ENCODE results near the gene STRN3.
"Not testable (repeated sequence)": the region's sequence is repeated elsewhere in the genome, so short reads cannot be mapped to it uniquely, and the experiment has no call there.

Gene STRN3

DNA sequence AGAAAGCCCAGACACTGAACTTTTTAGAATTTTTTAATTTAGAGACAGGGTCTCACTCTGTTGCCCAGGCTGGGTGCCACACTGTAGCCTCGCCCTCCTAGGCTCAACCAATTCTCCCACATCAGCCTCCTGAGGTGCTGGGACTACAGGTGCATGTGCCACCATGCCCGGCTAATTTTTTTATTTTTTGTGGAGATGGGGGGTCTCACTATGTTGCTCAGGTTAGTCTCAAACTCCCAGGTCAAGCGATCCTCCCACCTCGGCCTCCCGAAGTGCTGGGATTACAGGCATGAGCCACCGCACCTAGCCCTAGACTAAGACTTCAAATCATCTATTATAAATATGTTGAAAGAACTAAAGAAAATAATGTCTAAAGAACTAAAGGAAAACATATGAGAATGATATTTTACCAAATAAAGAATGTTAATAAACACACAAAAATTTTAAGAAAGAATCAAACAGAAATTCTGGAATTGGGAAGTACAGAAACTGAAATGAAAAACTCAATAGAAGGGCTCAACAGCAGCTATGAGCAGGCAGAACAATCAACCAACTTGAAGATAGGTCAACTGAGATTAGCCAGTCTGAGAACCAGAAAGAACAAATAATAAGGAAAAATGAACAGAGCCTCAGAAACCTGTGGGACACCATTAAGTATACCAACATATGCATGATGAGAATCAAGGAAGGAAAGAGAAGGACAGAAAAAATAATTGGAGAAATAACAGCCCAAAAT is 27.0 kb downstream of the STRN3 start:
- no peak for DNase-seq

DNA sequence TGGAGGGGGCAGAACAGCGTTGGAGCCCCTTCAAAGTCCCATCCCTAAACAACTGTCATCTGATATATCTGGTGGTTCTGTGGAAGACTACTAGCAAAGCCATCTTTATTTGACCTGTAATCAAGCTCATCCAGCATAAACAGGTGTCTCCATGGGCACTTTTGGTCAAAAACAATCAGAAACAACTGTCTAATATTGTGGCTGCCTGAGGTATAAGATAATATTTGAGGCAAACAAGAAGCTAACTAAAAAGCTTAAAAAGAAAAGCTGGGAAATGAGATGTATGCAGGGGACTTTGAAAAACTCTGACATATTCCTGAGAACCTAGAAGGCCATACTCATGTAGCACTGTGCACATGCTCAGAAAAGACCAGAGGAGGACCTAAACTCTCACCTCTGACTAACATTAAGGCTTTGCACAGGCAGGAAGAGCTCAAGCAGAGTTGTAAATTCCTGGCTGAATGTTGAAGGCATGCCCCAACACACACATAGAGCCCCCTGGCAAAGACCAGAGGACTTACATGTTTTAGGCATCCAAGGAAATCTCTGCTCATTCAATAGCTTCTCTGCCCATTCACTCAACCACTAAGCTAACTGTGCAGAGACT is 28.0 kb downstream of the STRN3 start:
- no peak for DNase-seq

GRCh38 chr14:30996892-30997659 is 29.1 kb downstream of the STRN3 start:
- no peak for DNase-seq

DNA sequence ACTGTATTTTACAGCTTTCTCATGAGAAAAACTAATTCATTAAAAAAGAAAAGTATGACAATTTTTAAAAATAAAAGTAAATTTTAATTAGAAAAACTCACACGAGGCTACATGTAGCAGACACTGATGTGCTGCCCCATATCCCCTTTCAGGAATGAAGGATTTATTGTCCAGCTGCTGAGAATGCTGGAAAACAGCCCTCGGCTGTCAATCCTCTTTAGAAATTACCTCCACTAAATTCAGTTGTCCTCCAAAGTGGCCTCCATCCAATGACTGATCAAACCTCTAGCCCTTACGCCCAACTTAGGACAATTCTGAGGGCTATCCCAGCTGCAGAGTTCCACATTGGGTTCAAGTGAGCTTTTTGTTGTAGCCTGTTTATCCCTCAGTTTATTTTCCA is 30.5 kb downstream of the STRN3 start:
- DNase-seq: no peak

DNA sequence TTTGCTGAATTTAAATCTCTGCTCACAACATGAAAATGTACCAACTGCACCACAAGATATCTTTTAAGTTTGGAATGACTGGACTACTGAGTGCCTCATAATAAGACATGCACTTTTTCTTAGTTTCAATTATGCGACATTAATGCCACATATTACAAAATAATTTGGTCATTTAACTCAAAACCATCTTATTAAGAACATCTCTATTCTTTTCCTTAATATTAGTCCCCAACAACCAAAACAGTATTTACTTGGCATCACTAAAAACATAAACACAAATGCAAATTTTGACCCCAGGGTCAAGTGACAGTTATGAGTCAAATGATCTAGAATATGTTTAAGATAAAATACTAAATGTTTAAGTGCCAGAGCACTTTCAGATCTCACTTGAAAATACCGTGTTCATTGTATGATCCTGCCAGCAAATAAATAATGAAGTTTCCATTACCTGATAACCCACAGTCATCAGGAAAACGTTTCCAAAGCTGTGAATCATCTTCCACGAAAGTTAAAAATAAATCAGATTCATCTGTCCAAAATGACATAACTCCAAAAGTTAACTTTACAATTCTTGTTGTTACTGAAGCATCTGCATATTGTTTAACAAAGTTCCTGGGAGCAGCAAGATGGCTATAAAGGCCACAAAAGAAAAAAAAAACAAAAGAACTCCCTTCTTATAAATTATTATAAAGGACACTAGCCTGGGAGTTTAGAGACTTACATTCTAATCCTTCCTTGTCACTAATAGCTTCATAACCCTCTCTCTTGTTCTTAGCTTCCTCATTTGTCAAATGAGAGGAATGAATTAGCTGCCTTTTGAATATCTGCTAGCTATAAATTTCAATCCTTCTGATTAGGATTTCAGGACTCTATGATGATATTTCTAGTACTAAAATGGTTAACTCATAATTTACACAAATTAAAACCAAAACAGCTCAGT is 31.2 kb downstream of the STRN3 start:
- DNase-seq: no peak

- no peak for DNase-seq
Observed at GRCh38 chr14:30993071-30993470, 33.1 kb downstream of the STRN3 start.

DNA sequence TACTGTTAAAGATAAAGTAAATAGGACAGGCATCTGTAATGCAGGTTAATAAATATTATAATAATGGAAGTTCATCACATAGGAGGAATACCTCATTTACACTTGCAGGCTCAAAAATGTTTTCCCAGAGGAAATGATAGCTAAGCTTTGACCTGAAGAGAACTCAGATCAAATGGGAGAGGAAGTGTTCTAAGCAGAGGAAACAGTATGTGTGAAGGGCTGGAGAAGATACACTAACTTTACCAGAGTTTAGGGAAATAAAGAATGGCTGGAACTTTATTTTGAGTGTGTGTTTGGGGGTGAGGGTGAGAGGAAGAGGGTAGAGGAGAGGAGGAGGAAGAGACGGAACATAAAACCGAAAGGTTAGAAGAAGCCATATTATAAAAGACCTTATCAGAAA is 34.8 kb downstream of the STRN3 start:
- DNase-seq: no peak

DNA sequence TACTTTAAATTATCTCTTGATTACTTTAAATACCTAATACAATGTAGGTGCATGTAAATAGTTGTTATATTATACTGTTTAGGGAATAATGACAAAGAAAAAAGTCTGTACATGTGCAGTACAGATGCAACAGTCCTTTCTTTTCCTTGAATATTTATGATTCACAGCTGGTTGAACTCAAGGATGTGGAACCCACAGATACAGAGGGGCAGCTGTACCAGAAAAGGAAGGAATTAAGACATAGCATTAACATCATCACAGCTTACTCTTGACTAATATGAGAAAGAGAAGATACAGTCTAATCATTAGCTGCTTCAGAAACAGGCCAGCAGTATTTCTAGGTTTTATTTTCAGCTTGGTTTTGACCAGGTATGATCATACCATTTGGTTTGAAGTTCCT is 35.4 kb downstream of the STRN3 start:
- no peak for DNase-seq

DNA sequence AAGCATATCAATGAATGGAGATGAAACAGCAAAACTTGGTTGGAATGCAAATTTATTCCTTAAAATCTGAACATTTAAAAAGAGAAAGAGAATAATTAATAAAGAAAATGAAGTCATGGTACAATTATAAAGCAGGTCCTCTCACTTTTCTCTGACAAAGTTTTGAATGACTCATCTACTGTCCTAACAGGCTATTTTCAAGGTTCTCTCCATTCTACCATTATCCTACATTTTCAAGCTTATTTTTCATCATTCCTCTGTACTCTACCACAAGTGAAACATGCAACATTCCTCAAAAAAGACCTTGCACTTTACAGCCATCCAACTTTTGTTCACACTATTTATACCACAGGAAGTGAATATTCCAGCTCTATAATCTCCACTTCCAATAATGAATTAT is 37.7 kb downstream of the STRN3 start:
- DNase-seq: no peak

DNA sequence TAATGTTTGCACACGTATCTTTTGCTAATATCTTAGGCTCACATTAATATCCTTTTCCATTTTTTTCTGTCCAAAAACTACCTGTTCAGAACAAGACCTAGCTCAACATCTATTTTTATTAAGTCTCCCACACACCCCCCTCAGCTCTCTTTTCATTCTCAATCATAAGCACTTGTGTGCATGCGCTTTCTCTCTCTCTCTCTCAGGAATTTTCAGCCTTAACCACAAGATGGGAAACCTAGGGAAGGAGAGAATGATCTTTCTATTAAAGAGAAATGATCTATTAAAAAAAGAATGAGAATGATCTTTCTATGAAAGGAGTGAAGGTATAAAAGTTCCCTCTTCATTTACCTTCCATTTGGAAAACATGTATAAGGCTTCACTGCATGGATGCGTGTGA is 40.4 kb downstream of the STRN3 start:
- no peak for DNase-seq

DNA sequence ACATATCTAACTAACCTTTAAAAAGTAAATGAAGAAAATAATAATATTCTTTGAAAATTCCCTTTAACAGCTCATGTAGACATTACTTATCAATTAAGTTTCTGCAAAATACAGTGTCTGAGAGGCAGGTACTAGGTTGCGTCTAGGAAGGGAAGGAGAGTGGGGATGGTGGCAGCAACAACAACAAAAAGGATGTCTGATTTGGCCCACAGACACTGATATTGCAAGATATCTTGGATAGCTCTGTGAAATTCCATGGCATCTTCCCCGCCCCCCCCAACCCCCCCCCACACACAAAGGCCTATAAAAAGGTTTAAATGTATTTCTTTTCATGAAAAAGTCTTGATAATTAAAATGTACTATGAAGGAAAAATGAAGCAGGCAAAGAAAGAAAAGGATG is 42.3 kb downstream of the STRN3 start:
- no peak for DNase-seq

GRCh38 chr14:30982533-30982932 is 43.6 kb downstream of the STRN3 start:
- DNase-seq: no peak

DNA sequence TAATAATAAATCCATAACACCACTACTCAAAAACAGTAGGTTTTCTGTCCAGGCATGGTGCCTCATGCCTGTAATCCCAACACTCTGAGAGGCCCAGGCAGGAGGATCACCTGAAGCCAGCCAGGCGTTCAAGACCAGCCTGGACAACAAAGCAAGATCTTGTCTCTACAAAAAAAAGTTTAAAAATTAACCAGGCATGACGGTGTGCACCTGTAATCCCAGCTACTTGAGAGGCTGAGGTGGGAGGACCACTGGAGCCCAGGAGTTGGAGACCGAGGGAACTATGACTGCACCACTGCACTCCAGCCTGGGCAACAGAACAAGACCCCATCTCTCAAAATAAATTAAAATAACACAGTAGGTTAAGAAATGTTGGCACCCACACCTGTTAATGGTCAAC is 45.2 kb downstream of the STRN3 start:
- no peak for DNase-seq

DNA sequence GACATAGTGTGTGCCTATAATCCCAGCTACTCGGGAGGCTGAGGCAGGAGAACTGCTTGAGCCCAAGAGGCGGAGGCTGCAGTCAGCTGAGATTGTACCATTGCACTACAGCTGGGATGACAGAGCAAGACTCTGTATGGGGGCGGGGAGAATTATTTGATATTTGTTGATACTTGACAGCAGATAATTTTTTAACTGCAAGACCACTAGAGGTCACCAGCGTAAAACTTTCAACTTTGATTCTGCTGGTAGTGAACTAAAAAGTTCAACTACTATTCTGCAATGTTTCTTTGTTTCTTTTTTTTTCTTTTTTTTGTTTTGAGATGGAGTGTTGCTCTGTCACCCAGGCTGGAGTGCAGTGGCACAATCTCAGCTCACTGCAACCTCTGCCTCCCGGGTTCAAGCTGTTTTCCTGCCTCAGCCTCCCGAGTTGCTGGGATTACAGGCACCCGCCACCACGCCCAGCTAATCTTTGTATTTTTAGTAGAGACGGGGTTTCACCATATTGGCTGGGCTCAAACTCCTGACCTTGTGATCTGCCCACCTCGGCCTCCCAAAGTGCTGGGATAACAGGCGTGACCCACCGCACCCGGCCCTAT is 46.0 kb downstream of the STRN3 start:
- DNase-seq: peak; percentile 17 to 72

DNA sequence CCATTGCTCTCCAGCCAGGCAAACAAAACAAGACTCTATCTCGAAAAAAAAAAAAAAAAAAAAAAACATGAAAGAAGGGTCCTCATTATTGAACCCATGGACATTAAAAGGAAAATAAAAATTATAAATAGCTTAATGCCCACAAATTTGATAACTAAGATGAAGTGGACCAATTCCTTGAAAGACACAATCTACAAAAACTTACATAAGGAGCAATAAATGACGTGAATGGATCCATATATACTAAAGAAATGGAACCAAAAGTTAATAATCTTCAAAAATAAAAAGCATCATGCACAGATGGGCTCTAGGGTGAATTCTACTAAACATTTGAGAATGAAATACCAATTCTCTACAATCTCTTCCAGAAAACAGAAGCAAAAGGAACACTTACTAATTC is 48.4 kb downstream of the STRN3 start:
- DNase-seq: no peak

GRCh38 chr14:30974628-30975027 is 51.6 kb downstream of the STRN3 start:
- DNase-seq: no peak

- DNase-seq: no peak
Observed at GRCh38 chr14:30972882-30973582, 53.1 kb downstream of the STRN3 start.

DNA sequence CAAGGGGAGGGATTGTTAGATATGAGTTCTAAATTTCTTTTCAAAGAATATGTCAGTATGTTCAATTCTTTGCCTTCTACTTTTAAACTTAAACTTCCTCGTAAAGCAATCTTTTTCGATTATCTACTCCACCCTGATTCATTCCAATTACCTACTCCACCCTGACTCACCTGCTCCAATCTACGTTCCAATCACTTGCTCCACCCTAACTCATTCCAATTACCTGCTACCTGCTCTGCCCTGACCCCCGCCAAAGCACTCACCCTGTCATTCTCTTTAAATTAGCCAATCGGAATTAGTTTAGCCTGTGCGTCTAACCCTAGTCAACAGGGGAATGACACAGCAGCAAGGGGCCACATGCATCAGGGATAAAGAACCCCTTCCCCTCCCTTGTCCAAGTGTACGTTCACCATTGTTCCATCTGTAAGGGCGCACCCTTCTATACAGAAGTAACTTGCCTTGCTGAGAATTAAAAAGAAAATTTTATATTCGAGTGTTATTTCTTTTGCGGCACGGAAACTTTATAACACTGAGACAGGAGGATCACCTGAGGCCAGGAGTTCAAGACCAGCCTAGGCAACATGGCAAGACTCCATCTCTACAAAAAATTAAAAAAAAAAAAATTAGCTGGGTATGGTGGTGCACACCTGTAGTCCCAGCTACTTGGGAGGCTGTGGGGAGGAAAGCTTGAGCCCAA is 54.0 kb downstream of the STRN3 start:
- DNase-seq: not testable (repeated sequence)

GRCh38 chr14:30971586-30971985 is 54.6 kb downstream of the STRN3 start:
- no peak for DNase-seq

DNA sequence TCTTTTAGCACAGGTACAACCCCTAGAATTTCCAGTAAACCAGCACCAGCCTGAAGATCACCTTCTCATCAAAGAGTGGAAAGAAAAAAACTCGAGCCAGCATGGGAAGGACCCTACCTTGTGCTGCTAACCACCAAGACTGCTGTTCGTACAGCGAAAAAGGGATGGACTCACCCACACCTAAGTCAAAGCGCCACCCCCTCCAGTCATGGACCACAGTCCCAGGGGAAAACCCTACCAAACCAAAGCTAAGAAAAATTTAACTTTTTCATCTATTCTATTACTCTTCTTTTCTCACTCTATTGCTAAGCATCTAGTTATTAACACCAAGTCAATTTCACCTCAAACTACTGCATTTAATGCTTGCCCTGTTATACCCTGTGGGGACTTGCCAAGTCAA is 56.4 kb downstream of the STRN3 start:
- not testable (repeated sequence) for DNase-seq
